HepG2 (cell line): ENCODE data around the gene PARD3. TPM values are rescaled to one million over a fixed set of nuclear protein-coding genes. Genes with fewer than 3 reads are reported as not detected.

Source experiments
- CHD4 ChIP-seq: fragments of 200-600 bp; sonication (generic); IDR thresholded peaks from 2 replicates; pipeline ENCODE4 v1.7.0; 2017; ENCODE audit warnings: mild to moderate bottlenecking, low read length, borderline replicate concordance
- KAT8 ChIP-seq: IDR thresholded peaks from 2 replicates; pipeline ENCODE4 v1.6.1; 2016; ENCODE audit warnings: missing genetic modification reagents, missing compliant biosample characterization
- MAF1 ChIP-seq: sonication (generic); formaldehyde crosslinking; IDR thresholded peaks from 2 replicates; pipeline ENCODE4 v1.5.0; 2020; ENCODE audit warnings: missing genetic modification reagents, borderline replicate concordance
- NR0B2 ChIP-seq: sonication (generic); formaldehyde crosslinking; IDR thresholded peaks from 2 replicates; pipeline ENCODE4 v1.4.0; 2020; ENCODE audit warnings: mild to moderate bottlenecking, missing genetic modification reagents
- RBAK ChIP-seq: sonication (generic); formaldehyde crosslinking; IDR thresholded peaks from 2 replicates; pipeline ENCODE4 v1.5.1; 2020; ENCODE audit warnings: mild to moderate bottlenecking, missing genetic modification reagents
- SOX13 ChIP-seq, 3 experiments: fragments of 450-650 bp in 1 of 3; sonication (generic) in 1 of 3; formaldehyde crosslinking in 1 of 3; IDR thresholded peaks in 2 of 3; conservative IDR thresholded peaks in 1 of 3; 2 replicates each; pipeline versions ENCODE4 v1.5.0 to v1.6.1; 2016 to 2020; ENCODE audit warnings: antibody characterized with exemption in 1 of 3, mild to moderate bottlenecking in 1 of 3, missing compliant biosample characterization in 1 of 3, missing genetic modification reagents in 1 of 3, moderate library complexity in 1 of 3
- TEAD3 ChIP-seq: optimal IDR thresholded peaks from 2 replicates; pipeline ENCODE3; 2016; ENCODE audit warnings: borderline replicate concordance
- TGIF2 ChIP-seq: IDR thresholded peaks from 2 replicates; pipeline ENCODE4 v1.6.1; 2016; ENCODE audit warnings: control low read depth, missing compliant biosample characterization
- WIZ ChIP-seq: sonication (generic); formaldehyde crosslinking; IDR thresholded peaks from 2 replicates; pipeline ENCODE4 v1.5.1; 2020; ENCODE audit warnings: mild to moderate bottlenecking, missing genetic modification reagents
- XRCC5 ChIP-seq: fragments of 200-400 bp; formaldehyde crosslinking; optimal IDR thresholded peaks from 2 replicates; pipeline ENCODE3; 2017; ENCODE audit warnings: mild to moderate bottlenecking, low read length
- ZBTB42 ChIP-seq: sonication (generic); formaldehyde crosslinking; IDR thresholded peaks from 2 replicates; pipeline ENCODE4 v1.5.0; 2020; ENCODE audit warnings: mild to moderate bottlenecking, missing genetic modification reagents
- ZEB1 ChIP-seq: IDR thresholded peaks from 2 replicates; pipeline ENCODE4 v1.6.1; 2012; ENCODE audit warnings: mild to moderate bottlenecking, low read depth, inconsistent platforms; ENCODE audit not compliant: insufficient replicate concordance
- ZNF678 ChIP-seq: sonication (generic); formaldehyde crosslinking; IDR thresholded peaks from 2 replicates; pipeline ENCODE4 v1.4.0; 2020; ENCODE audit warnings: mild to moderate bottlenecking, missing genetic modification reagents
- ZNF740 ChIP-seq: sonication (generic); formaldehyde crosslinking; IDR thresholded peaks from 2 replicates; pipeline ENCODE4 v1.4.0; 2020; ENCODE audit warnings: missing genetic modification reagents
- polyA plus RNA-seq, 8 experiments: library from polyadenylated mRNA; depleted of rRNA in 3 of 8; stranded (reverse) in 7 of 8; unstranded in 1 of 8; fragments of >200 nt; fragmentation: Illumina TruSeq in 4 of 8; extraction: Trizol in 4 of 8; gene quantifications; 2 replicates each; pipeline versions ENCODE4 v1.2.1 to v1.2.3, GENCODE V29; 2011 to 2016; ENCODE audit warnings: low read depth in 4 of 8, missing spikeins in 1 of 8, mixed read lengths in 1 of 8; ENCODE audit not compliant: insufficient read depth in 1 of 8
- total RNA-seq, 5 experiments: library from RNA; depleted of rRNA; stranded (reverse); fragments of >200 nt; fragmentation: Illumina TruSeq; extraction: Trizol; gene quantifications; 2 replicates each; pipeline ENCODE4 v1.2.3, GENCODE V29; 2016; ENCODE audit warnings: low read depth in 1 of 5
- TF ChIP-seq, protein P1 (sequence below): fragments of 450-650 bp; IDR thresholded peaks from 2 replicates; pipeline ENCODE4 v1.6.1; 2017
- TF ChIP-seq, protein P2 (sequence below): sonication (generic); formaldehyde crosslinking; IDR thresholded peaks from 2 replicates; pipeline ENCODE4 v1.4.0; 2020; ENCODE audit warnings: missing genetic modification reagents, borderline replicate concordance
- TF ChIP-seq, protein P3 (sequence below): sonication (generic); formaldehyde crosslinking; IDR thresholded peaks from 2 replicates; pipeline ENCODE4 v1.4.0; 2020; ENCODE audit warnings: missing genetic modification reagents
- TF ChIP-seq, protein P4 (sequence below): IDR thresholded peaks from 2 replicates; pipeline ENCODE4 v1.6.1; 2016; ENCODE audit warnings: missing compliant biosample characterization, missing genetic modification reagents, borderline replicate concordance

The PARD3 gene
- total and polyA plus RNA-seq, 2 of the 13 experiments (the other 11 are each of a cell fraction or from before 2014, with no cell fraction given): 40.9 to 60.0 TPM

- TF ChIP-seq KAT8 (CRISPR knock-in tag) (peak; percentile 41; the same call in 1 of the 2 replicates), MAF1 (CRISPR knock-in tag) (0 out of 2 replicates have a peak, but pooled peaks have one; percentile 54), TEAD3 (CRISPR knock-in tag) (peak; percentile 76), TGIF2 (CRISPR knock-in tag) (0 out of 2 replicates have a peak, but pooled peaks have one; percentile 39), RBAK (CRISPR knock-in tag) (no peak), XRCC5 (peak; percentile 20), CHD4 (peak; percentile 89; the same call in 1 of the 2 replicates), ZEB1 (no peak), ZBTB42 (CRISPR knock-in tag) (no peak), ZNF678 (no peak), NR0B2 (CRISPR knock-in tag) (peak; percentile 23; the same call in 1 of the 2 replicates), WIZ (0 out of 2 replicates have a peak, but pooled peaks have one; percentile 12), SOX13 (IDR thresholded peaks at IDR 0.05) (peak; percentile 51; the same call in 1 of the 2 replicates), SOX13 (CRISPR knock-in tag; conservative IDR thresholded peaks at IDR 0.05 in 1 of 2, IDR thresholded peaks at IDR 0.05 in 1 of 2) (peak in 1 of 2 experiments; percentile 81; a peak in 2 of 4 replicates), ZNF740 (CRISPR knock-in tag) (peak; percentile 74; the same call in 1 of the 2 replicates)
- TF ChIP-seq, protein P1, sequence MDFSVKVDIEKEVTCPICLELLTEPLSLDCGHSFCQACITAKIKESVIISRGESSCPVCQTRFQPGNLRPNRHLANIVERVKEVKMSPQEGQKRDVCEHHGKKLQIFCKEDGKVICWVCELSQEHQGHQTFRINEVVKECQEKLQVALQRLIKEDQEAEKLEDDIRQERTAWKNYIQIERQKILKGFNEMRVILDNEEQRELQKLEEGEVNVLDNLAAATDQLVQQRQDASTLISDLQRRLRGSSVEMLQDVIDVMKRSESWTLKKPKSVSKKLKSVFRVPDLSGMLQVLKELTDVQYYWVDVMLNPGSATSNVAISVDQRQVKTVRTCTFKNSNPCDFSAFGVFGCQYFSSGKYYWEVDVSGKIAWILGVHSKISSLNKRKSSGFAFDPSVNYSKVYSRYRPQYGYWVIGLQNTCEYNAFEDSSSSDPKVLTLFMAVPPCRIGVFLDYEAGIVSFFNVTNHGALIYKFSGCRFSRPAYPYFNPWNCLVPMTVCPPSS: no peak
- TF ChIP-seq, protein P2, sequence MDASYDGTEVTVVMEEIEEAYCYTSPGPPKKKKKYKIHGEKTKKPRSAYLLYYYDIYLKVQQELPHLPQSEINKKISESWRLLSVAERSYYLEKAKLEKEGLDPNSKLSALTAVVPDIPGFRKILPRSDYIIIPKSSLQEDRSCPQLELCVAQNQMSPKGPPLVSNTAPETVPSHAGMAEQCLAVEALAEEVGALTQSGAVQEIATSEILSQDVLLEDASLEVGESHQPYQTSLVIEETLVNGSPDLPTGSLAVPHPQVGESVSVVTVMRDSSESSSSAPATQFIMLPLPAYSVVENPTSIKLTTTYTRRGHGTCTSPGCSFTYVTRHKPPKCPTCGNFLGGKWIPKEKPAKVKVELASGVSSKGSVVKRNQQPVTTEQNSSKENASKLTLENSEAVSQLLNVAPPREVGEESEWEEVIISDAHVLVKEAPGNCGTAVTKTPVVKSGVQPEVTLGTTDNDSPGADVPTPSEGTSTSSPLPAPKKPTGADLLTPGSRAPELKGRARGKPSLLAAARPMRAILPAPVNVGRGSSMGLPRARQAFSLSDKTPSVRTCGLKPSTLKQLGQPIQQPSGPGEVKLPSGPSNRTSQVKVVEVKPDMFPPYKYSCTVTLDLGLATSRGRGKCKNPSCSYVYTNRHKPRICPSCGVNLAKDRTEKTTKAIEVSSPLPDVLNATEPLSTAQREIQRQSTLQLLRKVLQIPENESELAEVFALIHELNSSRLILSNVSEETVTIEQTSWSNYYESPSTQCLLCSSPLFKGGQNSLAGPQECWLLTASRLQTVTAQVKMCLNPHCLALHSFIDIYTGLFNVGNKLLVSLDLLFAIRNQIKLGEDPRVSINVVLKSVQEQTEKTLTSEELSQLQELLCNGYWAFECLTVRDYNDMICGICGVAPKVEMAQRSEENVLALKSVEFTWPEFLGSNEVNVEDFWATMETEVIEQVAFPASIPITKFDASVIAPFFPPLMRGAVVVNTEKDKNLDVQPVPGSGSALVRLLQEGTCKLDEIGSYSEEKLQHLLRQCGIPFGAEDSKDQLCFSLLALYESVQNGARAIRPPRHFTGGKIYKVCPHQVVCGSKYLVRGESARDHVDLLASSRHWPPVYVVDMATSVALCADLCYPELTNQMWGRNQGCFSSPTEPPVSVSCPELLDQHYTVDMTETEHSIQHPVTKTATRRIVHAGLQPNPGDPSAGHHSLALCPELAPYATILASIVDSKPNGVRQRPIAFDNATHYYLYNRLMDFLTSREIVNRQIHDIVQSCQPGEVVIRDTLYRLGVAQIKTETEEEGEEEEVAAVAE: peak; percentile 23; the same call in 1 of the 2 replicates
- TF ChIP-seq, protein P3, sequence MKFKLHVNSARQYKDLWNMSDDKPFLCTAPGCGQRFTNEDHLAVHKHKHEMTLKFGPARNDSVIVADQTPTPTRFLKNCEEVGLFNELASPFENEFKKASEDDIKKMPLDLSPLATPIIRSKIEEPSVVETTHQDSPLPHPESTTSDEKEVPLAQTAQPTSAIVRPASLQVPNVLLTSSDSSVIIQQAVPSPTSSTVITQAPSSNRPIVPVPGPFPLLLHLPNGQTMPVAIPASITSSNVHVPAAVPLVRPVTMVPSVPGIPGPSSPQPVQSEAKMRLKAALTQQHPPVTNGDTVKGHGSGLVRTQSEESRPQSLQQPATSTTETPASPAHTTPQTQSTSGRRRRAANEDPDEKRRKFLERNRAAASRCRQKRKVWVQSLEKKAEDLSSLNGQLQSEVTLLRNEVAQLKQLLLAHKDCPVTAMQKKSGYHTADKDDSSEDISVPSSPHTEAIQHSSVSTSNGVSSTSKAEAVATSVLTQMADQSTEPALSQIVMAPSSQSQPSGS: peak; percentile 75
- TF ChIP-seq, protein P4, sequence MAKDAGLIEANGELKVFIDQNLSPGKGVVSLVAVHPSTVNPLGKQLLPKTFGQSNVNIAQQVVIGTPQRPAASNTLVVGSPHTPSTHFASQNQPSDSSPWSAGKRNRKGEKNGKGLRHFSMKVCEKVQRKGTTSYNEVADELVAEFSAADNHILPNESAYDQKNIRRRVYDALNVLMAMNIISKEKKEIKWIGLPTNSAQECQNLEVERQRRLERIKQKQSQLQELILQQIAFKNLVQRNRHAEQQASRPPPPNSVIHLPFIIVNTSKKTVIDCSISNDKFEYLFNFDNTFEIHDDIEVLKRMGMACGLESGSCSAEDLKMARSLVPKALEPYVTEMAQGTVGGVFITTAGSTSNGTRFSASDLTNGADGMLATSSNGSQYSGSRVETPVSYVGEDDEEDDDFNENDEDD (CRISPR knock-in tag): no peak
Observed at GRCh38 chr10:34736976-34737771, 77.9 kb downstream of the PARD3 start (continued).
